HEK293T (cell line): ENCODE measurements around the gene FBXO44.

Experiments
- BHLHE40 ChIP-seq: fragments of 450-650 bp; IDR thresholded peaks from 2 replicates; pipeline ENCODE4 v1.6.1; 2016; ENCODE audit warnings: mild to moderate bottlenecking, moderate library complexity, borderline replicate concordance
- CTBP1 ChIP-seq: fragments of 450-650 bp; IDR thresholded peaks from 2 replicates; pipeline ENCODE4 v1.6.1; 2016; ENCODE audit warnings: borderline replicate concordance
- FOXA1 ChIP-seq: fragments of 450-650 bp; IDR thresholded peaks from 2 replicates; pipeline ENCODE4 v1.6.1; 2016; ENCODE audit warnings: mild to moderate bottlenecking
- FOXM1 ChIP-seq: fragments of 450-650 bp; IDR thresholded peaks from 2 replicates; pipeline ENCODE4 v1.6.1; 2017; ENCODE audit warnings: mild to moderate bottlenecking, borderline replicate concordance
- HDGF ChIP-seq: fragments of 450-650 bp; IDR thresholded peaks from 2 replicates; pipeline ENCODE4 v1.6.1; 2017; ENCODE audit warnings: antibody characterized with exemption, borderline replicate concordance
- L3MBTL2 ChIP-seq: fragments of 450-650 bp; conservative IDR thresholded peaks from 2 replicates; pipeline ENCODE4 v1.6.1; 2016; ENCODE audit warnings: mild to moderate bottlenecking
- LEF1 ChIP-seq: fragments of 450-650 bp; IDR thresholded peaks from 2 replicates; pipeline ENCODE4 v1.6.1; 2017; ENCODE audit warnings: mild to moderate bottlenecking, borderline replicate concordance
- NFRKB ChIP-seq: fragments of 450-650 bp; IDR thresholded peaks from 2 replicates; pipeline ENCODE4 v1.6.1; 2016; ENCODE audit warnings: mild to moderate bottlenecking, moderate library complexity
- SP1 ChIP-seq: fragments of 450-650 bp; IDR thresholded peaks from 2 replicates; pipeline ENCODE4 v1.6.1; 2017
- SUZ12 ChIP-seq: fragments of 450-650 bp; IDR thresholded peaks from 2 replicates; pipeline ENCODE4 v1.6.1; 2016; ENCODE audit warnings: mild to moderate bottlenecking
- TARDBP ChIP-seq: fragments of 450-650 bp; IDR thresholded peaks from 2 replicates; pipeline ENCODE4 v1.6.1; 2016

- TF ChIP-seq FOXA1 (no peak), BHLHE40 (no peak), FOXM1 (no peak), LEF1 (no peak), NFRKB (no peak), SUZ12 (no peak), SP1 (no peak), L3MBTL2 (no peak), CTBP1 (no peak), HDGF (no peak), TARDBP (no peak)
Observed at GRCh38 chr1:11661103-11661502, 6.4 kb downstream of the FBXO44 start.
